HepG2 (cell line): Measurements from ENCODE around the gene NPB. TPM values are rescaled to one million over a fixed set of nuclear protein-coding genes. Genes with fewer than 3 reads are reported as not detected.

ENCODE experiments used
- ATAC-seq: fragments of 200-7000 bp; cut with Tn5 transposase; 3 replicates; pipeline ENCODE4 v1.9.1; 2020; ENCODE audit warnings: mild to moderate bottlenecking, moderate library complexity
- BruUV-seq: library from RNA; stranded (reverse); fragments of 400-500 nt; replicated peaks from 2 replicates; lab custom pipeline; 2021; lab: Mats Ljungman, UMichigan
- CTCF ChIA-PET: fragments of 300-600 bp; formaldehyde crosslinking; extraction: SDS; loops from one replicate; lab custom pipeline; 2021; ENCODE audit warnings: low total read pairs, inconsistent platforms, low intra/inter-chr PET ratio; lab: Yijun Ruan, JAX
- POLR2A ChIA-PET: fragments of 350-600 bp; sonication (Branson Sonifier 250); formaldehyde crosslinking; loops from one replicate; lab custom pipeline; 2020; ENCODE audit warnings: antibody characterized with exemption, inconsistent platforms; lab: Yijun Ruan, JAX
- DNase-seq: peaks from one replicate; pipeline ENCODE4 v3.0.0-alpha.2; 2015; ENCODE audit warnings: low spot score
- FAIRE-seq: peaks from 3 replicates; lab custom pipeline; 2011; peaks lifted over from hg19 to GRCh38; lab: Jason Lieb, UNC
- H2AFZ ChIP-seq: one replicate; pipeline ENCODE4 v1.6.1; 2011; ENCODE audit warnings: low read length, inconsistent platforms
- H3K27ac ChIP-seq: fragments of 300-600 bp; 3 replicates; pipeline ENCODE4 v1.8.0; 2011; ENCODE audit warnings: mixed run types, mild to moderate bottlenecking, mixed read lengths, low read length, inconsistent platforms; ENCODE audit not compliant: insufficient read depth; ENCODE audit errors: extremely low read length
- H3K27me3 ChIP-seq, 2 experiments: fragments of 200-600 bp in 1 of 2; 2 replicates in 1 of 2; 3 replicates in 1 of 2; pipeline versions ENCODE4 v1.6.0 to v1.8.0; 2011; ENCODE audit warnings: low read length in 2 of 2, mild to moderate bottlenecking in 2 of 2, moderate library complexity in 2 of 2, inconsistent platforms in 1 of 2; ENCODE audit not compliant: insufficient read depth in 2 of 2, control insufficient read depth in 1 of 2
- H3K36me3 ChIP-seq, 2 experiments: fragments of 200-600 bp in 1 of 2; replicated peaks in 1 of 2; 2 replicates in 1 of 2; 3 replicates in 1 of 2; pipeline versions ENCODE4 v1.5.1 to v1.8.0; 2011; ENCODE audit warnings: low read length in 2 of 2, inconsistent platforms in 1 of 2; ENCODE audit not compliant: insufficient read depth in 2 of 2, control insufficient read depth in 1 of 2
- H3K4me1 ChIP-seq: 2 replicates; pipeline ENCODE4 v1.5.1; 2012; ENCODE audit warnings: low read length, inconsistent platforms; ENCODE audit not compliant: insufficient read depth
- H3K4me2 ChIP-seq: 2 replicates; pipeline ENCODE4 v1.6.0; 2011; ENCODE audit warnings: low read depth, low read length, inconsistent platforms
- H3K4me3 ChIP-seq, 3 experiments: fragments of 200-600 bp in 1 of 3; sonication (generic), shearing (Covaris generic) in 1 of 3; replicated peaks in 1 of 3; 2 replicates each; pipeline ENCODE4 v1.5.1; 2011 to 2016; ENCODE audit warnings: low read length in 3 of 3, inconsistent platforms in 2 of 3, low read depth in 2 of 3, mild to moderate bottlenecking in 2 of 3, control low read depth in 1 of 3, mixed read lengths in 1 of 3; ENCODE audit not compliant: insufficient read depth in 1 of 3
- H3K79me2 ChIP-seq: one replicate; pipeline ENCODE4 v1.6.1; 2011; ENCODE audit warnings: low read length, inconsistent platforms; ENCODE audit not compliant: insufficient read depth
- H3K9ac ChIP-seq: 2 replicates; pipeline ENCODE4 v1.6.0; 2011; ENCODE audit warnings: mild to moderate bottlenecking, low read depth, low read length, inconsistent platforms; ENCODE audit not compliant: insufficient read depth
- H3K9me3 ChIP-seq: 2 replicates; pipeline ENCODE4 v1.5.1; 2012; ENCODE audit warnings: mild to moderate bottlenecking, low read length
- H4K20me1 ChIP-seq: 2 replicates; pipeline ENCODE4 v1.6.0; 2011; ENCODE audit warnings: inconsistent platforms, mild to moderate bottlenecking, low read length, moderate library complexity; ENCODE audit not compliant: insufficient read depth
- EHMT2 ChIP-seq: fragments of 200-600 bp; sonication (generic); IDR thresholded peaks from 2 replicates; pipeline ENCODE4 v1.7.0; 2017; ENCODE audit warnings: antibody characterized with exemption, low read depth, low read length, borderline replicate concordance
- FOXA3 ChIP-seq: IDR thresholded peaks from 2 replicates; pipeline ENCODE4 v1.6.1; 2016; ENCODE audit warnings: missing genetic modification reagents, missing compliant biosample characterization
- IRF1 ChIP-seq: sonication (generic); formaldehyde crosslinking; IDR thresholded peaks from 2 replicates; pipeline ENCODE4 v1.4.0; 2020; ENCODE audit warnings: low read depth, mild to moderate bottlenecking, missing genetic modification reagents
- IRX3 ChIP-seq: sonication (generic); formaldehyde crosslinking; IDR thresholded peaks from 2 replicates; pipeline ENCODE4 v1.8.1; 2023; ENCODE audit warnings: mild to moderate bottlenecking, low read depth, missing genetic modification reagents, borderline replicate concordance
- MAZ ChIP-seq, 2 experiments: sonication (generic) in 1 of 2; formaldehyde crosslinking in 1 of 2; IDR thresholded peaks; 2 replicates each; pipeline versions ENCODE4 v1.5.0 to v1.6.1; 2012 to 2020; ENCODE audit warnings: low read depth in 2 of 2, mild to moderate bottlenecking in 2 of 2, borderline replicate concordance in 1 of 2, improper control_type of control experiment in 1 of 2, low read length in 1 of 2, missing genetic modification reagents in 1 of 2, moderate library complexity in 1 of 2
- MBD4 ChIP-seq: IDR thresholded peaks from 2 replicates; pipeline ENCODE4 v1.6.1; 2012; ENCODE audit warnings: low read length, inconsistent platforms, borderline replicate concordance
- MEF2D ChIP-seq: sonication (generic); formaldehyde crosslinking; IDR thresholded peaks from 2 replicates; pipeline ENCODE4 v1.5.1; 2020; ENCODE audit warnings: mild to moderate bottlenecking, missing genetic modification reagents
- MLLT10 ChIP-seq: sonication (generic); formaldehyde crosslinking; IDR thresholded peaks from 2 replicates; pipeline ENCODE4 v1.4.0; 2020; ENCODE audit warnings: missing genetic modification reagents
- POLR2AphosphoS5 ChIP-seq: IDR thresholded peaks from 2 replicates; pipeline ENCODE4 v1.6.1; 2012; ENCODE audit warnings: low read depth, low read length
- TFDP1 ChIP-seq: IDR thresholded peaks from 2 replicates; pipeline ENCODE4 v1.6.1; 2016; ENCODE audit warnings: missing compliant biosample characterization, missing genetic modification reagents, borderline replicate concordance
- THAP8 ChIP-seq: sonication (generic); formaldehyde crosslinking; IDR thresholded peaks from 2 replicates; pipeline ENCODE4 v1.5.1; 2020; ENCODE audit warnings: missing genetic modification reagents, mild to moderate bottlenecking, borderline replicate concordance
- TMF1 ChIP-seq: sonication (generic); formaldehyde crosslinking; IDR thresholded peaks from 2 replicates; pipeline ENCODE4 v1.8.1; 2022; ENCODE audit warnings: low read depth, missing genetic modification reagents
- YEATS4 ChIP-seq: sonication (generic); formaldehyde crosslinking; IDR thresholded peaks from 2 replicates; pipeline ENCODE4 v1.4.0; 2020; ENCODE audit warnings: missing genetic modification reagents, borderline replicate concordance
- YY1 ChIP-seq: IDR thresholded peaks from 2 replicates; pipeline ENCODE4 v1.6.1; 2011; ENCODE audit warnings: low read length, low read depth, moderate library complexity, mild to moderate bottlenecking; ENCODE audit not compliant: insufficient read depth, insufficient replicate concordance
- ZNF136 ChIP-seq: sonication (generic); formaldehyde crosslinking; IDR thresholded peaks from 2 replicates; pipeline ENCODE4 v1.8.1; 2022; ENCODE audit warnings: low read depth, mild to moderate bottlenecking, moderate library complexity, missing genetic modification reagents
- ZNF260 ChIP-seq: sonication (generic); formaldehyde crosslinking; IDR thresholded peaks from 2 replicates; pipeline ENCODE4 v1.4.0; 2020; ENCODE audit warnings: missing genetic modification reagents, low read depth, mild to moderate bottlenecking, borderline replicate concordance
- ZNF484 ChIP-seq: sonication (generic); formaldehyde crosslinking; IDR thresholded peaks from 2 replicates; pipeline ENCODE4 v1.5.1; 2020; ENCODE audit warnings: mild to moderate bottlenecking, low read depth, missing genetic modification reagents, borderline replicate concordance
- ZNF546 ChIP-seq: sonication (generic); formaldehyde crosslinking; conservative IDR thresholded peaks from 2 replicates; pipeline ENCODE4 v1.8.1; 2023; ENCODE audit warnings: mild to moderate bottlenecking, missing genetic modification reagents
- ZNF629 ChIP-seq: sonication (generic); formaldehyde crosslinking; conservative IDR thresholded peaks from 2 replicates; pipeline ENCODE4 v1.5.0; 2020; ENCODE audit warnings: missing genetic modification reagents
- ZNF660 ChIP-seq: sonication (generic); formaldehyde crosslinking; IDR thresholded peaks from 2 replicates; pipeline ENCODE4 v1.5.1; 2020; ENCODE audit warnings: mild to moderate bottlenecking, low read depth, missing genetic modification reagents, borderline replicate concordance
- WGBS: methylation state at CpG from one replicate; pipeline ENCODE4 v1.1.6; 2017; ENCODE audit warnings: low lambda C conversion rate; 5-methylcytosine and 5-hydroxymethylcytosine counted together
- in situ Hi-C: cut with HindIII; loops from 2 replicates; pipeline ENCODE4 v1.10.0; 2017; ENCODE audit warnings: low pct_unique_long_range_greater_than_20kb; ENCODE audit not compliant: extremely low pct_ligation_motif_present
- intact Hi-C: fragments of 100-400 bp; cut with micrococcal nuclease; formaldehyde crosslinking; loops from one replicate; pipeline ENCODE4 v1.10.0; 2022; ENCODE audit not compliant: unreplicated experiment
- polyA plus RNA-seq, 8 experiments: library from polyadenylated mRNA; depleted of rRNA in 3 of 8; stranded (reverse) in 7 of 8; unstranded in 1 of 8; fragments of >200 nt; fragmentation: Illumina TruSeq in 4 of 8; extraction: Trizol in 4 of 8; gene quantifications; 2 replicates each; pipeline versions ENCODE4 v1.2.1 to v1.2.3, GENCODE V29; 2011 to 2016; ENCODE audit warnings: low read depth in 4 of 8, missing spikeins in 1 of 8, mixed read lengths in 1 of 8; ENCODE audit not compliant: insufficient read depth in 1 of 8
- total RNA-seq, 5 experiments: library from RNA; depleted of rRNA; stranded (reverse); fragments of >200 nt; fragmentation: Illumina TruSeq; extraction: Trizol; gene quantifications; 2 replicates each; pipeline ENCODE4 v1.2.3, GENCODE V29; 2016; ENCODE audit warnings: low read depth in 1 of 5

The NPB gene
- total and polyA plus RNA-seq, 2 of the 13 experiments (the other 11 are each of a cell fraction or from before 2014, with no cell fraction given): 0.11 to 0.93 TPM

GRCh38 chr17:81870131-81870980 lies 31.7 kb upstream of the NPB start:
- ChIA-PET POLR2A (interaction anchor here (0.8 to 4.3 kb wide), 20 partner anchors 9 to 232 kb away, joined by 3 to 26 read pairs (median 7); partner anchors contain the start of genes ALYREF, ANAPC11, CENPX and DCXR), CTCF (interaction anchor here (1.4 kb wide), 1 partner anchor 151 kb away, joined by 3 read pairs; no protein-coding TSS in a partner anchor)
- in situ Hi-C loops: no loop called here
- Histone ChIP-seq H3K9ac (peak overlapping the region; percentile 88), H3K4me1 (peaks cover 65% of the 10 kb centered on the region), H3K27me3 (no peaks in the 10 kb centered on the region), H3K9me3 (no peaks in the 10 kb centered on the region), H3K4me2 (peak overlapping the region; percentile 75), H3K79me2 (peaks cover 24% of the 10 kb centered on the region), H3K27ac (peak overlapping the region; percentile 80), H3K4me3 (peak overlapping the region; percentile 72 to 92 (median 85)), H4K20me1 (peaks cover 40% of the 10 kb centered on the region; the same call in 1 of the 2 replicates), H2AFZ (no peak overlapping the region), H3K36me3 (peaks cover 15 to 20% of the 10 kb centered on the region in 2 experiments)
- no TSS peak for BruUV-seq
- intact Hi-C loops: loop anchor here (5.0 kb wide), 1 partner anchor 42 kb away; the partner anchor contains the start of gene PCYT2
- ATAC-seq: peak; percentile 3
- DNase-seq: no peak
- no peak for FAIRE-seq
- 0% methylated on average over 8 of the region's 65 CpGs for WGBS
- TF ChIP-seq MAZ (IDR thresholded peaks at IDR 0.05; ENCODE audit: borderline replicate concordance, low read depth, low read length): no peak
- no peak; the same call in 1 of the 2 replicates for TF ChIP-seq MAZ (CRISPR knock-in tag; IDR thresholded peaks at IDR 0.05; ENCODE audit: low read depth)
- TF ChIP-seq MEF2D: 0 out of 2 replicates have a peak, but pooled peaks have one; percentile 40
- TF ChIP-seq YEATS4 (CRISPR knock-in tag): no peak
- TF ChIP-seq YY1: peak; percentile 64
- TF ChIP-seq THAP8 (CRISPR knock-in tag): no peak
- TF ChIP-seq ZNF260 (CRISPR knock-in tag): peak; percentile 70; the same call in 1 of the 2 replicates
- TF ChIP-seq IRF1 (CRISPR knock-in tag): no peak
- TF ChIP-seq ZNF136 (CRISPR knock-in tag): no peak
- no peak for TF ChIP-seq TFDP1 (CRISPR knock-in tag)
- no peak for TF ChIP-seq IRX3 (CRISPR knock-in tag)
- peak; percentile 26; the same call in 1 of the 2 replicates for TF ChIP-seq POLR2AphosphoS5
- no peak for TF ChIP-seq FOXA3 (CRISPR knock-in tag)
- TF ChIP-seq ZNF484: no peak
- no peak for TF ChIP-seq ZNF546 (CRISPR knock-in tag)
- no peak for TF ChIP-seq ZNF629
- TF ChIP-seq TMF1 (CRISPR knock-in tag): no peak
- TF ChIP-seq EHMT2: no peak
- no peak for TF ChIP-seq ZNF660 (CRISPR knock-in tag)
- TF ChIP-seq MBD4: no peak
- TF ChIP-seq MLLT10: no peak
